Peyer's patch (tissue), 4 donors: ENCODE results near the gene C10orf67.

Source experiments
- CTCF ChIP-seq, 6 experiments: fragments of 450-650 bp in 4 of 6; fragments of 200-600 bp in 2 of 6; sonication (generic) in 1 of 6; IDR thresholded peaks; one replicate each; pipeline ENCODE4 v1.5.1; 2017 to 2019; ENCODE audit warnings: antibody characterized with exemption in 6 of 6, mild to moderate bottlenecking in 3 of 6, moderate library complexity in 1 of 6
- POLR2A ChIP-seq, 2 donors: fragments of 450-650 bp; IDR thresholded peaks; one replicate each; pipeline ENCODE4 v1.5.1; 2017; ENCODE audit warnings: antibody characterized with exemption in 2 of 2, mild to moderate bottlenecking in 2 of 2, moderate library complexity in 2 of 2

GRCh38 chr10:23351926-23352519, 7.4 kb upstream of the C10orf67 start:
- TF ChIP-seq CTCF (IDR thresholded peaks at IDR 0.05) (no peak), POLR2A (IDR thresholded peaks at IDR 0.05) (no peak)
